Tibial nerve (tissue), 4 donors: ENCODE measurements around the gene VPS13D.

Experiments
- CTCF ChIP-seq, 5 experiments: fragments of 200-600 bp in 3 of 5; fragments of 450-650 bp in 2 of 5; sonication (generic) in 3 of 5; IDR thresholded peaks; one replicate each; pipeline ENCODE4 v1.5.1; 2016 to 2019; ENCODE audit warnings: antibody characterized with exemption in 5 of 5, mild to moderate bottlenecking in 3 of 5, moderate library complexity in 2 of 5
- EP300 ChIP-seq, 2 donors: sonication (generic); formaldehyde crosslinking; IDR thresholded peaks; one replicate each; pipeline ENCODE4 v1.6.1; 2017; ENCODE audit warnings: antibody characterized with exemption in 2 of 2, mild to moderate bottlenecking in 1 of 2
- POLR2A ChIP-seq, 2 donors: fragments of 450-650 bp; IDR thresholded peaks; one replicate each; pipeline ENCODE4 v1.6.1; 2017; ENCODE audit warnings: antibody characterized with exemption in 2 of 2, mild to moderate bottlenecking in 2 of 2, moderate library complexity in 2 of 2

- TF ChIP-seq CTCF (IDR thresholded peaks at IDR 0.05) (peak; percentile 84 to 98 (median 89)), POLR2A (IDR thresholded peaks at IDR 0.05) (peak in 1 of 2 donors; percentile 27), EP300 (IDR thresholded peaks at IDR 0.05) (peak in 1 of 2 donors; percentile 60)
These were observed 20.9 kb upstream of the VPS13D start for GRCh38 chr1:12208764-12209494.
